HG02571 (cell line): ENCODE measurements around the gene CDK5RAP2.
A peak's percentile ranks its signal among the peaks of the same experiment; 100 is the strongest.
"Not testable (repeated sequence)": the region's sequence is repeated elsewhere in the genome, so short reads cannot be mapped to it uniquely, and the experiment has no call there.

Experiments used
- ATAC-seq: cut with Tn5 transposase; IDR thresholded peaks from one replicate; pipeline ENCODE4 v1.9.1; 2021; ENCODE audit warnings: mild to moderate bottlenecking, moderate library complexity; ENCODE audit not compliant: unreplicated experiment

The CDK5RAP2 gene

GRCh38 chr9:120592210-120592609 is 12.2 kb upstream of the CDK5RAP2 start:
- no peak for ATAC-seq

- no peak for ATAC-seq
Measured at GRCh38 chr9:120587328-120587727, 7.4 kb upstream of the CDK5RAP2 start.

- ATAC-seq: no peak
Measured at GRCh38 chr9:120583958-120584369, 4.0 kb upstream of the CDK5RAP2 start.

- peak; percentile 39 for ATAC-seq
Measured at GRCh38 chr9:120579139-120580050, 572 bp downstream of the CDK5RAP2 start.

GRCh38 chr9:120574473-120574872 is 5.5 kb downstream of the CDK5RAP2 start:
- ATAC-seq: no peak

GRCh38 chr9:120572472-120572871 is 7.5 kb downstream of the CDK5RAP2 start:
- no peak for ATAC-seq

- ATAC-seq: no peak
Measured at GRCh38 chr9:120571443-120572257, 8.3 kb downstream of the CDK5RAP2 start.

GRCh38 chr9:120570296-120570695 is 9.7 kb downstream of the CDK5RAP2 start:
- ATAC-seq: no peak

GRCh38 chr9:120569556-120569955 is 10.4 kb downstream of the CDK5RAP2 start:
- ATAC-seq: no peak

- no peak for ATAC-seq
Measured at GRCh38 chr9:120568816-120569215, 11.2 kb downstream of the CDK5RAP2 start.

- ATAC-seq: no peak
Measured at GRCh38 chr9:120567874-120568273, 12.1 kb downstream of the CDK5RAP2 start.

GRCh38 chr9:120567081-120567480 is 12.9 kb downstream of the CDK5RAP2 start:
- no peak for ATAC-seq

GRCh38 chr9:120564589-120564988 is 15.4 kb downstream of the CDK5RAP2 start:
- ATAC-seq: no peak

- no peak for ATAC-seq
Measured at GRCh38 chr9:120562861-120563443, 17.0 kb downstream of the CDK5RAP2 start.

- no peak for ATAC-seq
Measured at GRCh38 chr9:120561709-120562108, 18.3 kb downstream of the CDK5RAP2 start.

GRCh38 chr9:120559546-120559945 is 20.4 kb downstream of the CDK5RAP2 start:
- ATAC-seq: no peak

- ATAC-seq: no peak
Measured at GRCh38 chr9:120558454-120558853, 21.5 kb downstream of the CDK5RAP2 start.

GRCh38 chr9:120557205-120557604 is 22.8 kb downstream of the CDK5RAP2 start:
- no peak for ATAC-seq

- no peak for ATAC-seq
Measured at GRCh38 chr9:120556775-120557174, 23.2 kb downstream of the CDK5RAP2 start.

GRCh38 chr9:120555839-120556238 is 24.1 kb downstream of the CDK5RAP2 start:
- no peak for ATAC-seq

GRCh38 chr9:120552210-120552704 is 27.7 kb downstream of the CDK5RAP2 start:
- ATAC-seq: not testable (repeated sequence)
